Pancreas (tissue), 10 donors: ENCODE results near the gene PRSS2. TPM values are rescaled to one million over a fixed set of nuclear protein-coding genes. Genes with fewer than 3 reads are reported as not detected.
"Not testable (repeated sequence)": the region's sequence is repeated elsewhere in the genome, so short reads cannot be mapped to it uniquely, and the experiment has no call there.

Source experiments
- ATAC-seq, 4 donors: fragments of 200-7000 bp; cut with Tn5 transposase; one replicate each; pipeline versions ENCODE4 v1.8.0 to v1.9.1; 2020; ENCODE audit warnings: mild to moderate bottlenecking in 4 of 4, moderate library complexity in 4 of 4
- DNase-seq, 6 donors: peaks; one replicate each; pipeline ENCODE4 v3.0.0-alpha.2; 2020
- FAIRE-seq: peaks from 2 replicates; lab custom pipeline; 2012; peaks lifted over from hg19 to GRCh38; lab: Jason Lieb, UNC
- H3K27ac ChIP-seq, 4 donors: fragments of 200-600 bp; sonication (generic); 1 replicate in 3 of 4; 2 replicates in 1 of 4; pipeline versions ENCODE4 v1.5.0 to v1.8.0; 2020
- H3K27me3 ChIP-seq, 4 donors: fragments of 200-600 bp; one replicate each; pipeline ENCODE4 v1.8.0; 2021
- H3K36me3 ChIP-seq, 3 donors: fragments of 200-600 bp; sonication (generic) in 1 of 3; one replicate each; pipeline versions ENCODE4 v1.5.0 to v1.8.0; 2020 to 2021
- H3K4me1 ChIP-seq, 3 donors: fragments of 200-600 bp; one replicate each; pipeline ENCODE4 v1.8.0; 2021
- H3K4me3 ChIP-seq, 4 donors: fragments of 200-600 bp; sonication (generic) in 2 of 4; one replicate each; pipeline versions ENCODE4 v1.5.0 to v1.8.0; 2020 to 2021
- H3K9me3 ChIP-seq, 4 donors: fragments of 200-600 bp; one replicate each; pipeline ENCODE4 v1.8.0; 2021
- CTCF ChIP-seq, 4 donors: fragments of 200-600 bp; sonication (generic) in 3 of 4; IDR thresholded peaks; one replicate each; pipeline versions ENCODE4 v1.5.0 to v1.8.0; 2021; ENCODE audit warnings: antibody characterized with exemption in 4 of 4
- WGBS, 2 donors: extraction: QIAGEN DNeasy Blood & Tissue Kit; methylation state at CpG; one replicate each; pipeline ENCODE4 v1.1.7; 2013; 5-methylcytosine and 5-hydroxymethylcytosine counted together
- intact Hi-C, 3 donors: fragments of 100-400 bp; cut with DNase I; formaldehyde crosslinking; loops; one replicate each; pipeline versions ENCODE4 v1.11.1 to v1.14.2; 2022
- polyA plus RNA-seq, 2 donors: library from polyadenylated mRNA; stranded (reverse); fragments of 200-250 nt; gene quantifications; one replicate each; pipeline ENCODE4 v1.2.3, GENCODE V29; 2013
- total RNA-seq, 6 donors: library from RNA; stranded (reverse); fragmentation: NEBNext Ultra II Directional in 4 of 6; extraction: Animal tissue kit (Norgen Biotek cat#: 25700) in 4 of 6; gene quantifications; one replicate each; pipeline versions ENCODE4 v1.2.1 to v1.2.4, GENCODE V29; 2021 to 2023
- donor health status: healthy with polysubstance abuse.
- donor health status: DM: no; HTN: no; CAD: no; lungs with moderate emphysema.
- donor health status: DM: no; HTN: no; CAD: no.
- donor health status: control.
- donor health status: control.
- donor health status: Bipolar disorder and iron deficiency.
- donor health status: DM: yes; HTN: yes; CAD: no.
- donor health status: DM: no; HTN: no; CAD: no.
- donor health status: DM: no; HTN: no; CAD: no.
- donor health status: DM: yes; HTN: yes; CAD: no.

PRSS2 gene
- total and polyA plus RNA-seq, 8 donors = 25,162 to 136,252 (median 66,198) TPM

- FAIRE-seq (no peak), ATAC-seq (peak; percentile 1 to 2 (median 1))
- 26 to 31% methylated on average over 3 of the region's 3 CpGs for WGBS, 2 donors
Measured at GRCh38 chr7:142752376-142753225, 18.2 kb upstream of the PRSS2 start.

GRCh38 chr7:142753366-142753765 is 17.4 kb upstream of the PRSS2 start:
- DNase-seq = peak in 4 of 6 donors; percentile 67 to 81 (median 75)
- peak overlapping the region; percentile 11 to 91 (median 38) for H3K27ac ChIP-seq

More at GRCh38 chr7:142752376-142753225, 18.2 kb upstream of the PRSS2 start:
- Histone ChIP-seq H3K4me1 (peaks cover 9% of the 10 kb centered on the region in 3 donors), H3K27me3 (no peaks in the 10 kb centered on the region), H3K4me3 (peak overlapping the region in 3 of 4 donors; percentile 39 to 72 (median 64)), H3K27ac (peak overlapping the region; percentile 84 to 91 (median 90)), H3K36me3 (peaks cover 0 to 17% (median 0%) of the 10 kb centered on the region in 3 donors), H3K9me3 (no peaks in the 10 kb centered on the region)
- DNase-seq = peak in 1 of 6 donors; percentile 58
- intact Hi-C loops = no loop called here
- no peak for TF ChIP-seq CTCF (IDR thresholded peaks at IDR 0.05)

DNA sequence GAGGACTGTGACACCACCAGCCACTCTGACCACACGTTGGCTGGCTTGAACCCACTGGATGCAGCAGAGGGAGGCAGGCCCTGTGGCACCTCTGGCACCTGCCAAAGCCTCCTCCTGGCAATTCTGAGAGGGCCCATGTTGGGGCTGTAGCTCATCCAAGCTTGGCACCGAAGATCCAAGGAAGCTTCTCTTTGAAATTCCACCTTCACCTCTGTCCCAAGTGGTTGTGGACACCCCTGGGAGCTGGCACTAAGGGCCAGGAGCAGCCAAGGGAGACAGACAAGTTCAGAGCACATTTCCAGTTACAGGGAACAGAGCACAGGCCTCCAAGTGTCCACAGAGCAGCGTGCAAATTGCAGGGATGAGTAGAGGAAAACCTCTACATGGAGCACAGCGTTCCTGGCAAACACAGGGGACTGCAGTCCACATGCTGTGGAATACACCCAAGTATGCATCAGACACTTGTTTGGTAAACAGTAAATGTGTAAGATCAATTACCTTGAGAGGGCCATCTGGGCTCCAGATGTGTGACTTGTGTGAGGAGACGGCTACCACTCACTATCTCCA is 16.8 kb upstream of the PRSS2 start:
- H3K9me3 ChIP-seq, H3K4me3 ChIP-seq, H3K27me3 ChIP-seq, FAIRE-seq, intact Hi-C loops: not testable (repeated sequence)
- Histone ChIP-seq H3K4me1 (peaks cover 0 to 11% (median 5%) of the 10 kb centered on the region in 3 donors), H3K36me3 (peaks cover 0 to 17% (median 0%) of the 10 kb centered on the region in 3 donors), H3K27ac (peak overlapping the region; percentile 11 to 91 (median 38))
- DNase-seq (peak in 4 of 6 donors; percentile 83 to 87 (median 84)), ATAC-seq (peak; percentile 13 to 41 (median 16))
- 26 to 39% methylated on average over 5 of the region's 5 CpGs for WGBS, 2 donors

More at GRCh38 chr7:142753366-142753765, 17.4 kb upstream of the PRSS2 start:
- Histone ChIP-seq H3K36me3 (peaks cover 0 to 17% (median 0%) of the 10 kb centered on the region in 3 donors), H3K27me3 (no peaks in the 10 kb centered on the region), H3K9me3 (no peaks in the 10 kb centered on the region), H3K4me1 (peaks cover 5 to 11% (median 10%) of the 10 kb centered on the region in 3 donors), H3K4me3 (no peak overlapping the region)
- FAIRE-seq (no peak), ATAC-seq (peak; percentile 23 to 26 (median 25))
- TF ChIP-seq CTCF (IDR thresholded peaks at IDR 0.05) = no peak
- intact Hi-C loops = no loop called here
- WGBS, 2 donors = 27 to 39% methylated on average over 8 of the region's 8 CpGs

DNA sequence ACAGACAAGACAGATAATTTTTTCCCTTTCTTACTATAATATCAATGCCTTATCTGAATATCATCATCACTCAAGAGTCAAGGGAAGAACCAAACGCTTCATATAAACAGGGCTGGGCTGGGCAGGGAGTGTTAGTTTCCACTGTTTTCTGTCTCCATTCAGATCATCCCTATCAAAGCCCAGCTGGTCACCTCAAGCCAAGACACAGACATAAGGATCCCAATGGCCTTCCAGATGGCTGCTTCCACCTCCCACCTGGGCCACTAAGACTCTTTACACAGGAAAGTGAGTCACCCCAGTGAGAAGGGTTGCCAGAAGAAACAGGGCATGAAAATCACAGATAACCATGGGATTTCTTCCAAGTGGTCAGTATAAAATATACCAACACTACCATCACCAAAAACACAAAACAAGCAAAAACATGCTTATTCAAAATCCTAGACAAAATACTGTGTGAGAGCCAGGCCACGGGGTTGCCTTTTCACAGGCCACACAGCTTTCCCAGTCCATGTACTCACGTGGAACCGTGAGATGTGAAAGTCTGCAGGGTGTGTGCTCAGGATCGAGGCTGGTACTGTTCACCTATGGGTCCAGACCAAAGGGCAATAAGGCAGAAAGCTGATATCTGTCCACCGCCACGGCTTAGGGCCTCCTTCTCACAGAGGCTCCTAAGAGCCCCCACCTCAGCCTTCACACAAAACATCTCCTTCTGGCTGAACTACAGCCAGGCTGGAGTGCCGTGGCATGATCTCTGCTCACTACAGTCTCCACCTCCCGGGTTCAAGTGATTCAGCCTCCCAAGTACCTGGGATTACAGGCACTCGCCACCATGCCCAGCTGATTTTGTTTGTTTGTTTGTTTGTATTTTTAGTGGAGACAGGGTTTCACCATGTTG is 15.8 kb upstream of the PRSS2 start:
- 31 to 47% methylated on average over 10 of the region's 10 CpGs for WGBS, 2 donors
- Histone ChIP-seq H3K27me3 (no peaks in the 10 kb centered on the region), H3K9me3 (no peaks in the 10 kb centered on the region), H3K36me3 (peaks cover 0 to 14% (median 0%) of the 10 kb centered on the region in 3 donors), H3K27ac (peak overlapping the region in 3 of 4 donors; percentile 16 to 91 (median 42)), H3K4me1 (peaks cover 0 to 15% (median 10%) of the 10 kb centered on the region in 3 donors), H3K4me3 (no peak overlapping the region)
- no peak for TF ChIP-seq CTCF (IDR thresholded peaks at IDR 0.05)
- FAIRE-seq = no peak
- intact Hi-C loops = no loop called here
- ATAC-seq = peak; percentile 18 to 37 (median 28)
- peak in 2 of 6 donors; percentile 69 to 72 for DNase-seq

DNA sequence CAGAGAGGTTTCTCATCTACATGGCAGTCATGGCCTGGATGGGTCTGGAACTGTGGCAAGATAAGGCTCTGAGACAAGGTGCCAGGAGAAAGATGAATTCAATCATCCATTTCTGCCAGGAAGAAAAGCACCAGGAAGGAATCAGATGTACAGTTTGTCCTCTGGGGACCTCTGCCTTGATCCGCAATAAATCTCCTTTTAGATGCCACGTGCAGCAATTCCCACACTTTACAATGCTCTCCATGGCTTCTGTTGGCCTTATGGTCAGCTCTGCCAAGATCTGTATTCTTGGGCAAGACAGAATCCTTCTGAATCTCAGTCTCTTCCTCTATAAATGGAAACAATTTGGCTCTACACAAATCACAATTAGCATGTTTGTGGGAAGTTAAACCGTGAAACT is 12.5 kb upstream of the PRSS2 start:
- H3K9me3 ChIP-seq, H3K36me3 ChIP-seq, FAIRE-seq, ATAC-seq, H3K4me3 ChIP-seq, intact Hi-C loops, H3K27me3 ChIP-seq: not testable (repeated sequence)
- DNase-seq = peak in 1 of 6 donors; percentile 12
- Histone ChIP-seq H3K4me1 (peaks cover 0 to 22% (median 15%) of the 10 kb centered on the region in 3 donors), H3K27ac (peak overlapping the region in 3 of 4 donors; percentile 11 to 33 (median 28))
- WGBS, 2 donors = 35 to 39% methylated on average over 1 to 3 of the region's 3 CpGs
